Gastroesophageal sphincter (tissue), 3 donors: ENCODE results near the gene RASAL3.

Experiments
- POLR2AphosphoS5 ChIP-seq: sonication (generic); formaldehyde crosslinking; IDR thresholded peaks from one replicate; pipeline ENCODE4 v1.6.1; 2017; ENCODE audit warnings: antibody characterized with exemption
- TF ChIP-seq, protein P1 (sequence below), 4 experiments: fragments of 200-600 bp in 2 of 4; fragments of 450-650 bp in 2 of 4; sonication (generic) in 1 of 4; IDR thresholded peaks; one replicate each; pipeline ENCODE4 v1.5.1; 2017 to 2019; ENCODE audit warnings: antibody characterized with exemption in 4 of 4, mild to moderate bottlenecking in 2 of 4, moderate library complexity in 2 of 4

DNA sequence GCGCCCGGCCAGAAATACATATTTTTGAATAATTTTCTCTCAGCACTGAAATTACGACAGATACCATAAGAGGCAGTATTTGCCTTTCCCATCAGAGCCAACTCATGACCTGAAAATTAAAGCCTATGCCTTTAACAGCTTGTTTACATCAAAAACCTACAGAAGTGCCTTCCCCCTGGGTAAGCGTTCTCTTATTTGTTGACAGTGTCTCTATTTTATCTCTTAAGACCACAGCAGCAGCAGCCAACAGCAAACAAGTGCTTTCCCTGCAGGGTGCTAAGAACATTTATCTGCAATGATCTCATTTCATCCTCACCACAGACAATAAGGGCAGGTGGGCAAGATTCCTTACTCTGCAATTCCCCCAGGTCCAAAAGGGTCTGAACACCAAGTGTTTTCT lies 51.5 kb downstream of the RASAL3 start:
- TF ChIP-seq, protein P1, sequence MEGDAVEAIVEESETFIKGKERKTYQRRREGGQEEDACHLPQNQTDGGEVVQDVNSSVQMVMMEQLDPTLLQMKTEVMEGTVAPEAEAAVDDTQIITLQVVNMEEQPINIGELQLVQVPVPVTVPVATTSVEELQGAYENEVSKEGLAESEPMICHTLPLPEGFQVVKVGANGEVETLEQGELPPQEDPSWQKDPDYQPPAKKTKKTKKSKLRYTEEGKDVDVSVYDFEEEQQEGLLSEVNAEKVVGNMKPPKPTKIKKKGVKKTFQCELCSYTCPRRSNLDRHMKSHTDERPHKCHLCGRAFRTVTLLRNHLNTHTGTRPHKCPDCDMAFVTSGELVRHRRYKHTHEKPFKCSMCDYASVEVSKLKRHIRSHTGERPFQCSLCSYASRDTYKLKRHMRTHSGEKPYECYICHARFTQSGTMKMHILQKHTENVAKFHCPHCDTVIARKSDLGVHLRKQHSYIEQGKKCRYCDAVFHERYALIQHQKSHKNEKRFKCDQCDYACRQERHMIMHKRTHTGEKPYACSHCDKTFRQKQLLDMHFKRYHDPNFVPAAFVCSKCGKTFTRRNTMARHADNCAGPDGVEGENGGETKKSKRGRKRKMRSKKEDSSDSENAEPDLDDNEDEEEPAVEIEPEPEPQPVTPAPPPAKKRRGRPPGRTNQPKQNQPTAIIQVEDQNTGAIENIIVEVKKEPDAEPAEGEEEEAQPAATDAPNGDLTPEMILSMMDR (IDR thresholded peaks at IDR 0.05) = no peak
- no peak for TF ChIP-seq POLR2AphosphoS5
